Activated naive CD4-positive, alpha-beta T cell treated with anti-CD3 and anti-CD28 coated beads, Interleukin-2, amount 50 U/mL, for 16 hours (primary cell): Measurements from ENCODE around the gene BICDL1.

Experiments
- DNase-seq: peaks from one replicate; pipeline ENCODE4 v3.0.0-alpha.2; 2020

BICDL1 gene

GRCh38 chr12:120081641-120082040, 92.6 kb downstream of the BICDL1 start:
- no peak for DNase-seq

- no peak for DNase-seq
Observed at GRCh38 chr12:120085920-120086645, 97.0 kb downstream of the BICDL1 start.

- DNase-seq, result peak; percentile 99
Observed at GRCh38 chr12:120086801-120087621, 98.0 kb downstream of the BICDL1 start.

GRCh38 chr12:120089105-120089504, 100.1 kb downstream of the BICDL1 start:
- DNase-seq, result no peak

GRCh38 chr12:120089796-120090195, 100.8 kb downstream of the BICDL1 start:
- no peak for DNase-seq

- no peak for DNase-seq
Observed at GRCh38 chr12:120090206-120090605, 101.2 kb downstream of the BICDL1 start.

- DNase-seq, result no peak
Observed at GRCh38 chr12:120090626-120091295, 101.7 kb downstream of the BICDL1 start.

GRCh38 chr12:120091371-120092090, 102.5 kb downstream of the BICDL1 start:
- DNase-seq, result no peak

- no peak for DNase-seq
Observed at GRCh38 chr12:120092551-120093335, 103.7 kb downstream of the BICDL1 start.

- DNase-seq, result no peak
Observed at GRCh38 chr12:120093336-120093591, 104.2 kb downstream of the BICDL1 start.

- DNase-seq, result no peak
Observed at GRCh38 chr12:120093592-120094355, 104.7 kb downstream of the BICDL1 start.

GRCh38 chr12:120094485-120094884, 105.4 kb downstream of the BICDL1 start:
- DNase-seq, result no peak

GRCh38 chr12:120095331-120095730, 106.3 kb downstream of the BICDL1 start:
- DNase-seq, result no peak

GRCh38 chr12:120095736-120096135, 106.7 kb downstream of the BICDL1 start:
- no peak for DNase-seq

- no peak for DNase-seq
Observed at GRCh38 chr12:120096671-120097202, 107.7 kb downstream of the BICDL1 start.

GRCh38 chr12:120098756-120099470, 109.9 kb downstream of the BICDL1 start:
- DNase-seq, result no peak

GRCh38 chr12:120099738-120100137, 110.7 kb downstream of the BICDL1 start:
- DNase-seq, result no peak

GRCh38 chr12:120100630-120101029, 111.6 kb downstream of the BICDL1 start:
- DNase-seq, result no peak

- no peak for DNase-seq
Observed at GRCh38 chr12:120101182-120101581, 112.1 kb downstream of the BICDL1 start.

- no peak for DNase-seq
Observed at GRCh38 chr12:120101617-120102016, 112.6 kb downstream of the BICDL1 start.
